Activated T-helper 17 cell treated with anti-CD3 and anti-CD28 coated beads, Interleukin-2, amount 50 U/mL, for 72 hours (primary cell): Measurements from ENCODE around the gene DUSP28. TPM values are rescaled to one million over a fixed set of nuclear protein-coding genes. Genes with fewer than 3 reads are reported as not detected.
"Not testable (repeated sequence)": the region's sequence is repeated elsewhere in the genome, so short reads cannot be mapped to it uniquely, and the experiment has no call there.

Experiments
- ATAC-seq: fragments of 150-1000 bp; cut with Tn5 transposase; replicated peaks from 2 replicates; pipeline ENCODE4 v1.10.0; 2021; ENCODE audit warnings: mild to moderate bottlenecking, moderate library complexity
- H3K27ac Mint-ChIP-seq: one replicate; pipeline ENCODE4 v1.8.0; 2022; ENCODE audit warnings: mixed read lengths
- H3K27me3 Mint-ChIP-seq: one replicate; pipeline ENCODE4 v1.8.0; 2022; ENCODE audit warnings: mixed read lengths
- H3K36me3 Mint-ChIP-seq: one replicate; pipeline ENCODE4 v1.8.0; 2022; ENCODE audit warnings: low read depth, mild to moderate bottlenecking, mixed read lengths
- H3K4me1 Mint-ChIP-seq: one replicate; pipeline ENCODE4 v1.8.0; 2022; ENCODE audit warnings: mixed read lengths
- H3K4me3 Mint-ChIP-seq: one replicate; pipeline ENCODE4 v1.8.0; 2022; ENCODE audit warnings: mild to moderate bottlenecking, mixed read lengths
- H3K9me3 Mint-ChIP-seq: one replicate; pipeline ENCODE4 v1.8.0; 2022; ENCODE audit warnings: mixed read lengths
- total RNA-seq, 2 donors: library from RNA; stranded (reverse); gene quantifications; one replicate each; pipeline ENCODE4 v1.2.3, GENCODE V29; 2022

DUSP28 gene
- total RNA-seq = 1 to 10 TPM; 3.6 to 8.3 TPM

GRCh38 chr2:240560084-240560479 lies at the start of gene DUSP28:
Gene DUSP28, plus strand, starts transcription at chr2:240560357. Its CDS starts 328 bp downstream, at chr2:240560685.
- Mint-ChIP-seq H3K27ac (peak within 1 kb of the TSS; percentile 98), H3K9me3 (no peaks in the 10 kb centered on the region), H3K36me3 (peaks cover 58% of the 10 kb centered on the region), H3K4me1 (peaks cover 43% of the 10 kb centered on the region), H3K4me3 (peak within 1 kb of the TSS; percentile 99), H3K27me3 (no peaks in the 10 kb centered on the region)
- ATAC-seq = peak; percentile 66

GRCh38 chr2:240510513-240511210 lies 49.5 kb upstream of the DUSP28 start:
- Mint-ChIP-seq H3K27ac (peak overlapping the region; percentile 56), H3K4me3 (no peak overlapping the region)

GRCh38 chr2:240511351-240512108 lies 48.6 kb upstream of the DUSP28 start:
- Mint-ChIP-seq H3K9me3 (no peaks in the 10 kb centered on the region), H3K4me3 (no peak overlapping the region), H3K27me3 (no peaks in the 10 kb centered on the region), H3K36me3 (peaks cover 5% of the 10 kb centered on the region), H3K4me1 (peaks cover 6% of the 10 kb centered on the region), H3K27ac (no peak overlapping the region)
- ATAC-seq = no peak

More at GRCh38 chr2:240510513-240511210, 49.5 kb upstream of the DUSP28 start:
- Mint-ChIP-seq H3K4me1 (peaks cover 6% of the 10 kb centered on the region), H3K27me3 (no peaks in the 10 kb centered on the region), H3K36me3 (peaks cover 5% of the 10 kb centered on the region), H3K9me3 (no peaks in the 10 kb centered on the region)
- no peak for ATAC-seq

GRCh38 chr2:240512109-240512485 lies 48.1 kb upstream of the DUSP28 start:
- Mint-ChIP-seq H3K4me1 (peaks cover 6% of the 10 kb centered on the region), H3K9me3 (no peaks in the 10 kb centered on the region), H3K27me3 (no peaks in the 10 kb centered on the region), H3K27ac (no peak overlapping the region), H3K36me3 (peaks cover 5% of the 10 kb centered on the region), H3K4me3 (no peak overlapping the region)
- no peak for ATAC-seq

DNA sequence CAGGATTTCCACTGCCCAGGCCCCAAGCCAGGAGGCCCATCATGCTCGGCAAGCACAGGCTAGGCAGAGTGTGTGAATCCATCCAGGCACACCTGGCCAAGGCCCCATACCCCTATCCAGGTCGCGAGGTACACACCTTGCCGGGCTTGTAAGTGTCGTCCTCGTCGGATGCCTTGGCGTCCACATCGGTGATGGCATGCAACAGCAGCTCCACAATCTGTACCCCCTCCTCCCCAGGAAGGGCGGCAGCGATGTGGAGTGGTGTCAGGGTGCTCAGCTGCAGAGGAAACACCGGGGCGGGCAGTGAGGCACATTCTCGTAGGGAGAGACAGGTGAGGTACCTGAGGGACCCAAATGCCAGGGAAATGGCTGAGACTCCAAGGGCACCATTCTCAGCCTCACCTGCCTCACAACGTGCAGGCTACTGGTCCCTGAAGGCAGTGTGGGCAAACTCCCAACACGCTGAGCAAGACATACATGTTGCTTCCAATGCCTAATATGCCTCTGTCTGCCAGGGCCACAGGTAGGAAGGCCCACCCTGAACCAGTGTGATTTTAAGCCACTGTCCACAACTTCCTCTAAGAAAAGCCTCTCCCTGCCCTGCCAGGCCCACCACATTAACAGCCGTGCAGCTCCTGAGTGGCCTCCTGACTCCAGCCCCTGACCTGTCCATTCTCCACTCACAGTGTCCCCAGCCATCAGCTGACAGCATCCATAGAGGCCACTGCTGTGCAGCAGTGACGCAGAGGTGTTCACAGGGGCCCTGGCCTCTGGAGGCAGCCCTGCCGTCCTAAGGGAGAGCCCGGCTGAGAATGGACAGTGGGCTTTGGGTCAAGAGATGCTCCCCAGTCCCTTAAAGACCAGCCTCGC lies 47.3 kb upstream of the DUSP28 start:
- Mint-ChIP-seq H3K4me1 (peaks cover 6% of the 10 kb centered on the region), H3K36me3 (peaks cover 5% of the 10 kb centered on the region), H3K27ac (no peak overlapping the region), H3K9me3 (no peaks in the 10 kb centered on the region), H3K27me3 (no peaks in the 10 kb centered on the region), H3K4me3 (no peak overlapping the region)
- no peak for ATAC-seq

DNA sequence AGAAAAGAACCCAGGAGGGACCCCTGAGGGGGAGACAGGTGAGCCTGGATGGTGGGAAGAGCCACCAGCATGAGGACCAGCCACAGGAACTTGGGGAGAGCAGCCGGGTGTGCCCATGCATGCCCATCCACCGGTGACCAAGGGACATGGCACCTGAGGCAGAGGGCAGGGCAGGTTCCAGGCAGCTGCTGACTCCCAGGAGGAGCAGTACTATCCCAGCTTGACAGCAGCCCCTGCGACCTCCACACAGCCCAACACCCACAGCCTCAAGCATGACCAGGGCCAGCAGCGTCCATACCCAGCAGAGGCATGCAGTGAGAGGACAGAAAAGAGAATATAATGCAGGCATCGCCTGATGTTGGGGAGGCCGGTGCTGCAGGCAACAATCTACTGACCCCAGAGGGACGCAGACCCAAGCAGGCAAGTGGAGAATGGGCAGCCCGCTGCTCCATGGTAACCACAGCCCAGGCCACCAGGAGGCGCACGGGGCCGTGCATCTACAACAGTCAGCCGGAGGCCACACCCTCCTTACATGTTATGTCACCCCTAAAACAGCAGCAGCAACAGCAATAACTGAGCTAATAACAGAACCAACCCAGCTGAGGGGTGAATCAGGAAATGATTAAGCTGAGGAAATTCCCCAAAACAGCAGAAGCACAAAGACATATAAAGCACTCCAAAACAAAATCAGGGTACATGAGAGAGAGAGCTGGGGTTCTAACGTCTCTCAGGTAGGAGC lies 46.4 kb upstream of the DUSP28 start:
- Mint-ChIP-seq H3K27me3 (no peaks in the 10 kb centered on the region), H3K36me3 (peaks cover 4% of the 10 kb centered on the region), H3K9me3 (no peaks in the 10 kb centered on the region), H3K4me1 (peaks cover 6% of the 10 kb centered on the region), H3K27ac (peak overlapping the region; percentile 86), H3K4me3 (peak overlapping the region; percentile 59)
- ATAC-seq = peak; percentile 99

DNA sequence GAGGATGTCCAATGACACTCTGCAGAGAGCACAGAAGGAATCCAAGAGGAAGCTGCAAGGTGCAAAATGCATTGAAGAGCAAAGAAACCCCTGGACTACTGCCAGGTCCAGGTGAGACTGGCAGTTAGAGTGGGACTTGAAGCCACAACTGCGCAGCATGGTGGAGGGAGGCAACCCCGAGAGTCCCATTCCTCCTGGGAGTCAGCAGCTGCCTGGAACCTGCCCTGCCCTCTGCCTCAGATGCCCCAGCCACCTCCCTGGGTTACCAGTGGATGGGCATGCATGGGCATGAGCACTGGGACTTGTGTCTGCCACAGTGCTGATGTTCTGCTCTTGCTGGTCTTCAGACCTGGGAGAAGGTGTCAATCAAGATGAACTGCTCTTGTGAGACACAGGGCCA lies 45.5 kb upstream of the DUSP28 start:
- Mint-ChIP-seq H3K9me3 (no peaks in the 10 kb centered on the region), H3K4me3 (peak overlapping the region; percentile 59), H3K36me3 (no peaks in the 10 kb centered on the region), H3K27ac (peak overlapping the region; percentile 86), H3K4me1 (peaks cover 6% of the 10 kb centered on the region), H3K27me3 (no peaks in the 10 kb centered on the region)
- no peak for ATAC-seq

DNA sequence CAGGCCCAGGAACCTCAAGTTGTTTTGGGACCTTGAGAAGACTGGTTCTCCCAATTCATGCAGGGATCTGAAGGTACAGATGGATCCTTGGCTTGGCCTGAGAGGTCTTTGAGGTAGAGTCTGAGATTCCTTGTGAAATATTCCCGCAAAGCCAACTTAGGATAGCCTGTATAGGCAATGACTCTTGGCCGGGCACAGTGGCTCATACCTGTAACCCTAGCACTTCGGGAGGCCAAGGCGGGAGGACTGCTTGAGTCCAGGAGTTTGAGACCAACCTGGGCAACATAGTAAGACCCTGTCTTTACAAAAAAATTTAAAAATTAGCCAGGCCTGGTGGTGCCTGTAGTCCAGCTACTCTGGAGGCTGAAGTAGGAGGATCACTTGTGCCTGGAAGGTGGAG lies 42.8 kb upstream of the DUSP28 start:
- ATAC-seq = no peak
- no peaks in the 10 kb centered on the region for H3K27me3 Mint-ChIP-seq
- no peaks in the 10 kb centered on the region for H3K9me3 Mint-ChIP-seq
- peaks cover 13% of the 10 kb centered on the region for H3K4me1 Mint-ChIP-seq
- H3K4me3 Mint-ChIP-seq = no peak overlapping the region
- peaks cover 3% of the 10 kb centered on the region for H3K36me3 Mint-ChIP-seq
- H3K27ac Mint-ChIP-seq = no peak overlapping the region

DNA sequence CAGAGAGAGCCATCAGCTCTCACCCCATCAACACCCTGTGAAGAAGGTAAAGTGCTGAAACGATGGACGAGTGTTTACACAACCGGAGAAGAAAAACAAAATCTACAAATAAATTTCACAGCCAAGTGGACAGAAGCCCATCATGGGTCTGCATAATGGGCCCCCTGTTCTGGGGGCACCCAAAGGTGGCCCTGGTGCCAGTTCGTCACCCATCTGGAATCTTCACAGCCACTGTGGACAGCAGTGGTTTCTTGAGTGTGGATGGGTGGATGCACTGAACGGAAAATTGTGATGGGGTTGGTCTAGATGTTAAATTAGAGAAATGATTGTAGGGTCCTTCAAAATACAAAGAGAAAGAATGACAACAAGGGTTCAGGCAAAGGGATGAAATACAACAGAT lies 41.2 kb upstream of the DUSP28 start:
- H3K27me3 Mint-ChIP-seq = no peaks in the 10 kb centered on the region
- H3K27ac Mint-ChIP-seq = no peak overlapping the region
- ATAC-seq = no peak
- H3K36me3 Mint-ChIP-seq = peaks cover 20% of the 10 kb centered on the region
- no peak overlapping the region for H3K4me3 Mint-ChIP-seq
- H3K4me1 Mint-ChIP-seq = peaks cover 10% of the 10 kb centered on the region
- no peaks in the 10 kb centered on the region for H3K9me3 Mint-ChIP-seq

GRCh38 chr2:240519396-240520129 lies 40.6 kb upstream of the DUSP28 start:
- no peaks in the 10 kb centered on the region for H3K9me3 Mint-ChIP-seq
- no peak overlapping the region for H3K4me3 Mint-ChIP-seq
- H3K36me3 Mint-ChIP-seq = peaks cover 25% of the 10 kb centered on the region
- H3K27me3 Mint-ChIP-seq = no peaks in the 10 kb centered on the region
- no peak overlapping the region for H3K27ac Mint-ChIP-seq
- ATAC-seq = no peak
- peaks cover 6% of the 10 kb centered on the region for H3K4me1 Mint-ChIP-seq

GRCh38 chr2:240520130-240520973 lies 39.8 kb upstream of the DUSP28 start:
- ATAC-seq = peak; percentile 14
- Mint-ChIP-seq H3K9me3 (no peaks in the 10 kb centered on the region), H3K27ac (no peak overlapping the region), H3K27me3 (no peaks in the 10 kb centered on the region), H3K36me3 (peaks cover 33% of the 10 kb centered on the region), H3K4me1 (peaks cover 6% of the 10 kb centered on the region), H3K4me3 (no peak overlapping the region)

DNA sequence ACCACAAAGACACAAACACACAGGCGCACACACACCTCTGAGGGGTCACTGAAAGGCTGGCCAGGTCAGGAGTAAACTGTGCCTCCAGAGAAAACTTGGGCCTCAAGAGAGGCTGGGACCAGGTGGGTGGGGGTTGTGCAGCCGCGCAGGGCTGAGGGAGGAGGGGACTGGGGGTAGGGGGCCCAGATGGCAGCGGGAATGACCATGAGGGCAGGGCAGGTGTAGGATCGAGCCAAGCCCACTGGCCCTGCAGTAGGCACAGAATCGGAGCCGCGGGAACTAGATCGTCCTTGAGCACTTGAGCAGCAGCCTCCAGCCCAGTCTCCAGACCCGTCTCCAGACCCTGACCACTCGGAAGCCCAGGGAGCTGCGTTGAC lies 39.2 kb upstream of the DUSP28 start:
- Mint-ChIP-seq H3K36me3 (peaks cover 38% of the 10 kb centered on the region), H3K27ac (no peak overlapping the region), H3K27me3 (no peaks in the 10 kb centered on the region), H3K4me1 (peaks cover 6% of the 10 kb centered on the region), H3K9me3 (no peaks in the 10 kb centered on the region), H3K4me3 (no peak overlapping the region)
- ATAC-seq = no peak

GRCh38 chr2:240521885-240522284 lies 38.3 kb upstream of the DUSP28 start:
- not testable (repeated sequence) for ATAC-seq, H3K9me3 Mint-ChIP-seq
- peaks cover 38% of the 10 kb centered on the region for H3K36me3 Mint-ChIP-seq

More at GRCh38 chr2:240521885-240522284, 38.3 kb upstream of the DUSP28 start:
- not testable (repeated sequence) for H3K4me1 Mint-ChIP-seq, H3K27me3 Mint-ChIP-seq, H3K4me3 Mint-ChIP-seq, H3K27ac Mint-ChIP-seq
